ENCODE results near the gene SKIC8.

- no peak for TF ChIP-seq CTCF (IDR thresholded peaks at IDR 0.05; ENCODE audit: insufficient read depth, low read depth, low read length)
- TF ChIP-seq EZH2 (IDR thresholded peaks at IDR 0.05; ENCODE audit: insufficient read depth, low read length) = no peak
Observed at GRCh38 chr15:78243058-78243457, 56.4 kb downstream of the SKIC8 start.

Data from astrocyte (in vitro differentiated cells and primary cell).